GM12873 (cell line): ENCODE data around the gene ABHD8.

ENCODE experiments used
- CTCF ChIP-seq: IDR thresholded peaks from 2 replicates; pipeline ENCODE4 v1.5.1; 2012; ENCODE audit warnings: low read depth, mild to moderate bottlenecking, moderate library complexity, low read length, control low read depth; ENCODE audit not compliant: insufficient read depth; ENCODE audit errors: missing control alignments

The ABHD8 gene

GRCh38 chr19:17259934-17260333 is 43.3 kb downstream of the ABHD8 start:
- TF ChIP-seq CTCF: no peak

- TF ChIP-seq CTCF: no peak
Observed at GRCh38 chr19:17259118-17259780, 44.0 kb downstream of the ABHD8 start.

- TF ChIP-seq CTCF: no peak
Observed at GRCh38 chr19:17256130-17256529, 47.1 kb downstream of the ABHD8 start.

- TF ChIP-seq CTCF: no peak
Observed at GRCh38 chr19:17255150-17255621, 48.0 kb downstream of the ABHD8 start.

GRCh38 chr19:17254636-17255035 is 48.6 kb downstream of the ABHD8 start:
- no peak for TF ChIP-seq CTCF

GRCh38 chr19:17249887-17250548 is 53.2 kb downstream of the ABHD8 start:
- TF ChIP-seq CTCF: no peak

GRCh38 chr19:17248011-17248776 is 55.0 kb downstream of the ABHD8 start:
- no peak for TF ChIP-seq CTCF
